HUES6 (cell line): Measurements from ENCODE around the gene SLC20A1.

Source experiments
- H3K27ac ChIP-seq: 2 replicates; pipeline ENCODE4 v1.7.0; 2013; ENCODE audit warnings: low read depth, mild to moderate bottlenecking, low read length, inconsistent platforms
- H3K27me3 ChIP-seq: 2 replicates; pipeline ENCODE4 v1.6.1; 2013; ENCODE audit warnings: low read length; ENCODE audit not compliant: control insufficient read depth, insufficient read depth
- H3K36me3 ChIP-seq: 2 replicates; pipeline ENCODE4 v1.6.1; 2013; ENCODE audit warnings: low read length; ENCODE audit not compliant: control insufficient read depth, insufficient read depth
- H3K4me1 ChIP-seq: 2 replicates; pipeline ENCODE4 v1.6.1; 2013; ENCODE audit warnings: low read length; ENCODE audit not compliant: control insufficient read depth, insufficient read depth
- H3K4me3 ChIP-seq: 2 replicates; pipeline ENCODE4 v1.5.1; 2013; ENCODE audit warnings: low read depth, low read length
- H3K9ac ChIP-seq: one replicate; pipeline ENCODE4 v1.6.1; 2013; ENCODE audit warnings: mild to moderate bottlenecking, low read length
- H3K9me3 ChIP-seq: 2 replicates; pipeline ENCODE4 v1.6.1; 2013; ENCODE audit warnings: low read depth, low read length; ENCODE audit not compliant: control insufficient read depth, insufficient read depth

SLC20A1 gene

GRCh38 chr2:112645310-112646101 lies at the start of gene SLC20A1:
SLC20A1 (plus strand) TSS chr2:112645939; CDS start chr2:112646829, 890 bp downstream.
- Histone ChIP-seq H3K4me1 (peaks cover 22% of the 10 kb centered on the region), H3K9ac (peak within 1 kb of the TSS; percentile 100), H3K4me3 (peak within 1 kb of the TSS; percentile 96), H3K9me3 (no peaks in the 10 kb centered on the region), H3K27me3 (no peaks in the 10 kb centered on the region; the same call in 1 of the 2 replicates), H3K36me3 (peaks cover 38% of the 10 kb centered on the region), H3K27ac (peak within 1 kb of the TSS; percentile 99)

GRCh38 chr2:112597537-112598322 lies 48.0 kb upstream of the SLC20A1 start:
- Histone ChIP-seq H3K9me3 (no peaks in the 10 kb centered on the region), H3K9ac (no peak overlapping the region), H3K27ac (no peak overlapping the region), H3K4me3 (no peak overlapping the region), H3K4me1 (no peaks in the 10 kb centered on the region), H3K36me3 (no peaks in the 10 kb centered on the region), H3K27me3 (no peaks in the 10 kb centered on the region)

GRCh38 chr2:112600634-112601033 lies 45.1 kb upstream of the SLC20A1 start:
- no peaks in the 10 kb centered on the region for H3K27me3 ChIP-seq
- H3K27ac ChIP-seq: no peak overlapping the region
- H3K9me3 ChIP-seq: no peaks in the 10 kb centered on the region
- H3K4me1 ChIP-seq: no peaks in the 10 kb centered on the region
- H3K9ac ChIP-seq: no peak overlapping the region
- H3K4me3 ChIP-seq: no peak overlapping the region
- H3K36me3 ChIP-seq: no peaks in the 10 kb centered on the region

DNA sequence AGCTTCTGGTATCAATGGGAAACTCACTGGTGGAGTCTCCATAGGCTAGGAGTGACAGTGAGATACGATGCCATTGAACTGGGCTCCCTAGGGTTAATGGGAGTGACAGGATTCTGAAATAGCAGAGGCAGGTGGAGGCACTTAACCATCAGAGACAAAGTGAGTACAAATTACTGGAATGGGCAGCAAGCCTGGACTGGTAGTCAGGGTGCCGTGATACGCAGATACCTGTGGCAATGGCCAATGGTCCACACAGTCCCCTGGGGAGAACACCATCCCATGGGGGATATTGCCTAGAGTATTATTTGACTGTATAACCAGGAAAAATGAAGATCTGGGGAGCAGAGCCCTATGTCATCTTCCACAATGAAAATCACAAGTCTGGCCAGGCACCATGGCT lies 44.0 kb upstream of the SLC20A1 start:
- Histone ChIP-seq H3K9me3 (no peaks in the 10 kb centered on the region), H3K27ac (no peak overlapping the region), H3K4me3 (no peak overlapping the region), H3K9ac (no peak overlapping the region), H3K36me3 (no peaks in the 10 kb centered on the region), H3K4me1 (0 out of 2 replicates have a peak, but pooled peaks cover 2% of the 10 kb centered on the region), H3K27me3 (no peaks in the 10 kb centered on the region)

- Histone ChIP-seq H3K4me1 (0 out of 2 replicates have a peak, but pooled peaks cover 3% of the 10 kb centered on the region), H3K9me3 (no peaks in the 10 kb centered on the region), H3K36me3 (no peaks in the 10 kb centered on the region), H3K4me3 (no peak overlapping the region), H3K27me3 (no peaks in the 10 kb centered on the region), H3K27ac (no peak overlapping the region), H3K9ac (no peak overlapping the region)
Measured at GRCh38 chr2:112602917-112603316, 42.8 kb upstream of the SLC20A1 start.

DNA sequence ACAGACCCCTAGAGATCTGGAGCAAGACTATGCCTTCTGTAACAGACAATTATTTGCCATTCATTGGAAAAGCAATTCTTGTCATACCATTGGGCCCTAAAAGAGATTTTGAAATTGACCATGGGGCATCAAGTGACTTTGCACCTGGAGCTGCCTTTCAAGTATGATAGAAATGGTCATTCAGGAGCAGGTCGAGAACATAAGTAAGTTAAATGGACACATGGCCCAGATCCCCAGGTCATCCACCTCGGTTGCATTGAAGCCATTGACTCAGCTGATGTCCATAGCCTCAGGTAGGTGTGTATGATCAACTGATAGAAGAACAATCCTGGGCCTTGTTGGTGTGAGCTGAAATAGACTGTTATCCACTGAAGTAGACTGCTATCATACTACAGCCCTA lies 42.0 kb upstream of the SLC20A1 start:
- H3K9ac ChIP-seq: no peak overlapping the region
- no peak overlapping the region for H3K4me3 ChIP-seq
- no peaks in the 10 kb centered on the region for H3K9me3 ChIP-seq
- H3K27me3 ChIP-seq: no peaks in the 10 kb centered on the region
- no peaks in the 10 kb centered on the region for H3K36me3 ChIP-seq
- no peak overlapping the region for H3K27ac ChIP-seq
- 0 out of 2 replicates have a peak, but pooled peaks cover 3% of the 10 kb centered on the region for H3K4me1 ChIP-seq

DNA sequence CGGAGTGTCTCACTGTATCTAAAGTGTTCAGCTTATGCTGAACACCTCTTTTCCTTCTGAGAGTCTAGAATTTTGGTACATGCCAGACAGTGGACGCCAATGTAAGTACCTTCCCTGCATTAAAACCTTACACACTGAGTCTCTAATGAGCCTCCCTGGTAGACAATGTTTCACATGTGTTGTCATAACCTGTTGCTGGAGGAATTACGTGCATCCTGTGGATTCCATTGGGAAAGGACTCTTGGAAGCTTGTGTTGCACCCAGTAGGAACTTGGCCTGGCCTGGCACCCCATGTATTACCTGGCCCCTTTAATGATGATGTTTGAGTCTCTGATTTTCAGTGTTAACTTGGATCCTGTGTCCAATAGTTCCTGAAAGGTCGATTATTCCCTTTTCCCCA lies 40.8 kb upstream of the SLC20A1 start:
- Histone ChIP-seq H3K27ac (no peak overlapping the region), H3K4me3 (no peak overlapping the region)

DNA sequence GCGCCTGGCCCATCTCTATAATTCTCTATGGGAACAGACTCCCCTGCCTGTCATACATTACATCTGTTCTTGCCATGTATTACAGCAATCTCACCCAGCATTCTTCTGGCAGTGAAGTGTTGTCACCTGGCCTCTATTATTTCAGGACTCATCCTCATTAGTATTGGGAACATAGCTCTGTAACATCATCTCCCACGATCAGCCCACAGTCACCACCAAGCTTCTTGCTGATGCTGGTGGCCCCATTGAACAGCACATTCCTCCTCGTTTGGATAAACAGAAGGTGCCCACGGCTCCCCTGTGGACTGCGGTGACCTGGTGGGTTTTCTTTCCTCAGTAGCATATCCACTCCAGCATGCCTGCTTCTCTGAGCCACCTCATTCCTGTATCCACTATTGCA lies 39.8 kb upstream of the SLC20A1 start:
- Histone ChIP-seq H3K27ac (no peak overlapping the region), H3K36me3 (no peaks in the 10 kb centered on the region), H3K4me1 (0 out of 2 replicates have a peak, but pooled peaks cover 3% of the 10 kb centered on the region), H3K4me3 (no peak overlapping the region), H3K9ac (no peak overlapping the region), H3K9me3 (no peaks in the 10 kb centered on the region), H3K27me3 (no peaks in the 10 kb centered on the region)

More for the DNA sequence above, 40.8 kb upstream of the SLC20A1 start:
- Histone ChIP-seq H3K9me3 (no peaks in the 10 kb centered on the region), H3K27me3 (no peaks in the 10 kb centered on the region), H3K4me1 (0 out of 2 replicates have a peak, but pooled peaks cover 3% of the 10 kb centered on the region), H3K36me3 (no peaks in the 10 kb centered on the region), H3K9ac (no peak overlapping the region)

DNA sequence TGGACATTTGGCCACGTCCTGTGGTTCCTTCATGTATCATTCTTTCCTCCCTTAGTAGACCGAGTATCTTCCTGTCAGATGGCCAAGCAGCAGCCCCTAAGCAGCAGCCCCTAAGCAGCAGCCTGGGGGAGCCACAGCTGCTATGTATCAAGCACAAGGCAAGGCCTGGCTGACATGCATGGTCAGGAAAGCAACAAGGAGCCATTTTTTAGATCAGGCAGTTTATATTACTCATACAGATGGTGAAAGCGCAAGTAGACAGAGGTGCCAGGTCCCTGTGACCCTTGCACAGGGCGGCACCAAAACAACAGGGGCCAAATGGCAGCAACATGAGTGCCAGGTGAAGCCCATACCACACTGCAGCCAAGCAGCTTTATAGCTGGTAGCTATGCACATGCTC lies 39.2 kb upstream of the SLC20A1 start:
- Histone ChIP-seq H3K4me3 (no peak overlapping the region), H3K9ac (no peak overlapping the region), H3K27me3 (no peaks in the 10 kb centered on the region), H3K27ac (no peak overlapping the region), H3K4me1 (0 out of 2 replicates have a peak, but pooled peaks cover 3% of the 10 kb centered on the region), H3K9me3 (no peaks in the 10 kb centered on the region), H3K36me3 (no peaks in the 10 kb centered on the region)

DNA sequence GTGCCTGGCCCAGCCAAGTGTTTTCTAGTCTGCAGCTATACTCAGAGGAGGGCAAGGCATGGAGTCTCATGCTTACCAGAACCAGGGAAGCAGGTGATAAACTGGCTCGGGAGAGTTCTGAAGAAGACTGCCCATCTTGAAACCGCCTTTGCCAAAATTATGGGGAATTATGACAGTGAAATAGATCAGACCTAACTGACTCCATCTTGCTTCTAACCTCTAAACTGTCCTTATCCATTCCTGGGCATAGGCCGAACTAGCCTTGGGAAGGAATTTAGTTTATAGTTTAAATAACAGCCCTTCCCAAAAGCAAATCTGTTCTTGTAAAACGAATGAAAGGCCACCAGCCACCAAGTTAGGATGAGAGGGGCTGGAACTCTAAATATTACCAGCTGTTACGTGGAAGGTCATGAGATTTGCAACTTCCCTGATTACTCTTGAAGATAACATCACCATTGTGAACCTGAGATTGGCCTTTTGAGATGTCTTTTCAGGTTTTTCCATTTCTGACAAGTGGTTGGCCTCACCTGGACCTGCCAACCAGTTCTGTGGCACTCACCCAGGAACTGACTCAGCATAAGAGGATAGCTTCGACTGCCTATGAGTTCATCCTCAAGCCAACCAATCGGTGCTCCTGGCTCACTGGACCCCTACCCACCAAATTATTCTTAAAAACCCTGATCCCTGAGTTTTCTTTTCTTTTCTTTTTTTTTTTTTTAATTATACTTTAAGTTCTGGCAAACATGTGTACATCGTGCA lies 37.9 kb upstream of the SLC20A1 start:
- Histone ChIP-seq H3K4me3 (no peak overlapping the region), H3K36me3 (no peaks in the 10 kb centered on the region), H3K27me3 (no peaks in the 10 kb centered on the region), H3K4me1 (0 out of 2 replicates have a peak, but pooled peaks cover 3% of the 10 kb centered on the region), H3K9ac (no peak overlapping the region), H3K9me3 (no peaks in the 10 kb centered on the region), H3K27ac (no peak overlapping the region)
